Measurements from ENCODE around the gene SLCO2A1. TPM values are rescaled to one million over a fixed set of nuclear protein-coding genes. Genes with fewer than 3 reads are reported as not detected.
A peak's percentile ranks its signal among the peaks of the same experiment; 100 is the strongest.

Gene SLCO2A1
- total RNA-seq = 10 to 100 TPM in 1 of 2 donors, 1 to 10 TPM in 1; 7.0 to 17.5 TPM

DNA sequence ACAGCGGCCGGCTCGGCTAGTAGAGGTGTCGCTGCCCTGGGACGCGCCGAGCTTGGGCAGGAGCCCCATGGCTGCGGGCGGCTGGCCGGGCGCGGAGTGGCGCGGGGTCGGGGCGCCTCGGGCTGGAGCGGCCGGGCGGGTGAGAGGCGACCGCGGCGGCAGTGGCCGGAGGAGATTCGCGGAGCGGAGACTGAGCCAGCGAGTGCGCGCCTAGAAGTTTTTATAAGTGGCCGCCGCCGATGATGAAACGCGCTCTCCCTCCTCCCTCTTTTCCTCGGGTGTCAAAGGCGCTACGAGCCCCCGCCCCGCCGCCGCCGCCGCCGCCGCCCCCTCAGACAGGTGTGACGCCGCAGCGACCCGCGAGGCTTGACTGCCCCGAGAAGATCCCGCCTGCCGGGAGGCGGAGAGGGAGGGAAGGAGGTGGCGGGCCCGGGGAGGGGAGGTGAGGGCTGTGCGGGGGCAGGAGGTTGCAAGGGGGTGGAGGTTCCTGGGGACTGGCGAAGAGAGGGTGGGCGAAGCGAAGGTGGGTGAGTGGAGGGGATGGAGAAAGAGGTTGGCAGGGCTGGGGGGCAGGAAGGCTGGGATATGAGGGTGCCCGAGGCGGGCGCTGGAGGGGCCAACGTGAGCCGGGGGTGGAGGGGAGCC lies at the start of gene SLCO2A1:
Gene SLCO2A1 (minus strand): TSS at position 192 of the 645 bp plus-strand sequence. CDS start 123 bp downstream, at position 69.
- Histone ChIP-seq H3K27me3 (peaks cover 0 to 11% of the 10 kb centered on the region in 2 donors), H3K9me3 (no peaks in the 10 kb centered on the region), H3K4me1 (peaks cover 19% of the 10 kb centered on the region), H3K4me3 (peak within 1 kb of the TSS in 1 of 2 donors; percentile 43), H3K36me3 (replicated peaks in 1 of 2; ENCODE audit: insufficient read depth in 1 of 2, low read depth in 2 of 2) (no peaks in the 10 kb centered on the region), H3K27ac (peak within 1 kb of the TSS in 1 of 4 donors; percentile 29)
- DNase-seq = peak; percentile 29 to 52 (median 38)
- peak; percentile 63 for ATAC-seq
- WGBS, 2 donors = 1 to 2% methylated on average over 22 to 51 of the region's 67 CpGs
- intact Hi-C loops (cut with DNase I) = no loop called here
- no peak for TF ChIP-seq POLR2A (IDR thresholded peaks at IDR 0.05)
- TF ChIP-seq, protein P1, sequence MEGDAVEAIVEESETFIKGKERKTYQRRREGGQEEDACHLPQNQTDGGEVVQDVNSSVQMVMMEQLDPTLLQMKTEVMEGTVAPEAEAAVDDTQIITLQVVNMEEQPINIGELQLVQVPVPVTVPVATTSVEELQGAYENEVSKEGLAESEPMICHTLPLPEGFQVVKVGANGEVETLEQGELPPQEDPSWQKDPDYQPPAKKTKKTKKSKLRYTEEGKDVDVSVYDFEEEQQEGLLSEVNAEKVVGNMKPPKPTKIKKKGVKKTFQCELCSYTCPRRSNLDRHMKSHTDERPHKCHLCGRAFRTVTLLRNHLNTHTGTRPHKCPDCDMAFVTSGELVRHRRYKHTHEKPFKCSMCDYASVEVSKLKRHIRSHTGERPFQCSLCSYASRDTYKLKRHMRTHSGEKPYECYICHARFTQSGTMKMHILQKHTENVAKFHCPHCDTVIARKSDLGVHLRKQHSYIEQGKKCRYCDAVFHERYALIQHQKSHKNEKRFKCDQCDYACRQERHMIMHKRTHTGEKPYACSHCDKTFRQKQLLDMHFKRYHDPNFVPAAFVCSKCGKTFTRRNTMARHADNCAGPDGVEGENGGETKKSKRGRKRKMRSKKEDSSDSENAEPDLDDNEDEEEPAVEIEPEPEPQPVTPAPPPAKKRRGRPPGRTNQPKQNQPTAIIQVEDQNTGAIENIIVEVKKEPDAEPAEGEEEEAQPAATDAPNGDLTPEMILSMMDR (IDR thresholded peaks at IDR 0.05) = no peak

DNA sequence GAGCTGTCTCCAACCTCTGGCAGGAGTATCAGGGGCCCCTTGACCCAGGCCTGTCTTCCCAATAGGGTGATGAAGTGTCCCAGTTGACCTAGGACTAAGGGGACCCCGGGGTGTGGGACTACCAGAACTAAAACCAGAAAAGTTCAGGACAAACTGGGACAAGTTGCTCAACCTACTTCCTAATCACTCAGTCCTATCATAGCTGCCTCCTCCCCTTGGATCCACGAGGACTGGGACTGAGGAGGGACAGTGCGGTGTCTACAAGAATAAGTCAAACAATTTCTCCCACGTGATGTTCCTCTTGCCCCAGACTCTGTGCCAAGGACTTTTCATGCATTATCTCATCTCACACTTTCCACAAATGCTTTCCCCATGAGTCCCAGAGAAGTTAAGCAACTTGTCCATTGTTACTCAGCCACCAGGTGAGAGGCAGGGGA lies 49.4 kb upstream of the SLCO2A1 start:
- no peak for DNase-seq
- no peak for TF ChIP-seq POLR2A (IDR thresholded peaks at IDR 0.05)
- no peak for ATAC-seq
- intact Hi-C loops (cut with DNase I) = no loop called here
- 77 to 80% methylated on average over 4 of the region's 4 CpGs for WGBS, 2 donors
- Histone ChIP-seq H3K27ac (no peak overlapping the region), H3K27me3 (no peaks in the 10 kb centered on the region), H3K4me1 (no peaks in the 10 kb centered on the region), H3K36me3 (replicated peaks in 1 of 2; ENCODE audit: insufficient read depth in 1 of 2, low read depth in 2 of 2) (no peaks in the 10 kb centered on the region), H3K9me3 (no peaks in the 10 kb centered on the region), H3K4me3 (no peak overlapping the region)

DNA sequence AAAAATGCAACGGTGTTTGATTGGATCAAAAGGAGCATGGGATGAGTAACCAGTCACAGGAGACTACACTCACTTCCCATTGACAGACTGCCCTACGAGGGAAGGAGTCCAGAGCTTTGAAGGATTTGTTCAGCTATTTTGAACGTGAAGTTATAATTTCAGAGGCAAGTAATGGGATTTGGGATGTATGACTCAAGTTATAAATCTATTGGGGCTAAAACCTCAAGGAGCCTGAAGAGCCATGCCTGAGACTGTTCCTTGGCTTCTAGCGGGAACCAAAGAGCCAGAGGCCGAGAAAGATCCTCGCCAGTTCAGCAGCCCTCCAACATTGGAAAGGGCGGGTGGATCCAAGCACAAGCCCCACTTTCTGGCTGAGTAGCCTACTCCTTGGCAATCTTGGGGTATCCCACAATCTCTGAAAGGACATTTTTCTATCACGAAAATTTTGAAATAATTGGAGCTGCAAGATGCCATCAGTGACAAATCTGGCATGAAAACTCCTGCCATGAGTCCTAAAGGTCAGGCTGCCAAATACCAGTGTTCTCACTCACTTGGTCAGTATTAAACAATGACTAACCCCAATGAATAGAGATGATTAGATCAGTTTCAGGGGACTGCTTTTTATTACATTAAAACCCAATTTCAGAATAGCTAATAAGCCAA lies 48.6 kb upstream of the SLCO2A1 start:
- no peak overlapping the region for H3K27ac ChIP-seq
- no peaks in the 10 kb centered on the region for H3K4me1 ChIP-seq
- 83 to 84% methylated on average over 8 of the region's 8 CpGs for WGBS, 2 donors
- H3K9me3 ChIP-seq = no peaks in the 10 kb centered on the region
- H3K27me3 ChIP-seq = no peaks in the 10 kb centered on the region
- ATAC-seq (no peak), DNase-seq (no peak)
- intact Hi-C loops (cut with DNase I) = no loop called here
- H3K36me3 ChIP-seq (replicated peaks in 1 of 2; ENCODE audit: insufficient read depth in 1 of 2, low read depth in 2 of 2) = no peaks in the 10 kb centered on the region
- no peak for TF ChIP-seq POLR2A (IDR thresholded peaks at IDR 0.05)
- TF ChIP-seq, protein P1 (IDR thresholded peaks at IDR 0.05) = no peak
- H3K4me3 ChIP-seq = no peak overlapping the region

DNA sequence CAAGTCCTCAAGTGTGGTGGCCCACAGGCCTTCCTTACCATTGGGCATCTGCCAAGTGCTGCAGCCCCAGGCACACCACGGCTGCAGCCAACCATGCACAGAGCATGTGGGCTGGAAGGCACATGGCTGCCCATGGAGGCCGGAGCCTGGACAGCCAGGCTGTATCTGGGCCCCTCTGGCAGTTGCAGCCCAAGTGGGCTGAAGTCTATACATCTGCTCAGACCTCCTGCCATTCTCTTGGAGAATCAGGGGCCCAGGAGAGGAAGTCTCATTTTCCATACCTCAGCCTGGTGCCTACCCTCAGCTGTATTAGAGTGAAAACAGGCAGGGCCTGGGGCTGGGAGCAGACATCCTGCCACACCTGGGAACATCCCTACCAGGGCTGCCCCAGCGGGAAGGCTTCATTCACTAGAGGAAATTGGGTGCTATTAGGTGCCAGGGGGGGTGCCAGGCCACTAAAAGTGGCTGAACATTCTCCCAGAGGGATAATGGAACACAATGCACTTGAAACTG lies 48.0 kb upstream of the SLCO2A1 start:
- ATAC-seq = no peak
- intact Hi-C loops (cut with DNase I) = no loop called here
- H3K9me3 ChIP-seq = no peaks in the 10 kb centered on the region
- no peaks in the 10 kb centered on the region for H3K4me1 ChIP-seq
- no peaks in the 10 kb centered on the region for H3K27me3 ChIP-seq
- no peak for DNase-seq
- TF ChIP-seq POLR2A (IDR thresholded peaks at IDR 0.05) = no peak
- TF ChIP-seq, protein P1 (IDR thresholded peaks at IDR 0.05) = no peak
- no peak overlapping the region for H3K4me3 ChIP-seq
- no peaks in the 10 kb centered on the region for H3K36me3 ChIP-seq (replicated peaks in 1 of 2; ENCODE audit: insufficient read depth in 1 of 2, low read depth in 2 of 2)
- no peak overlapping the region for H3K27ac ChIP-seq
- WGBS, 2 donors = 79 to 88% methylated on average over 3 of the region's 3 CpGs

DNA sequence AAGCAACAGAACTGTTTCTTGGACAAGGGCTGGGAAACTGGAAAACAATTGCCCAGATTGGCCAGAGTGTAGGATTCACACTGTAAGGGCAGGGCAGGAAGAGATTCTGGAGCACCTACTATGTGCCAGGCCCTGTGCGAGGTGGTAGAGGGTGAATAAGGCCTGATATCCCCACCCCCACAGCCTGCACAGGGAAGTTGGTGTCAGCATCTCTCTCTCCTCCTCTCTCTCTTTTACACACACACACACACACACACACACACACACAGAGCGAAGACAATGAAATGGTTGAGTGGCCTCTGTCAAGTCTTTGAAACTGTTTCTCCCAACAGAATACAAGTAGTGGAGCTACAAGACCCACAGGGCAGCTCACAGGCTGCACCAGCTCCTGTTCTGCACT lies 47.1 kb upstream of the SLCO2A1 start:
- 46 to 92% methylated on average over 2 of the region's 2 CpGs for WGBS, 2 donors
- Histone ChIP-seq H3K27me3 (no peaks in the 10 kb centered on the region), H3K27ac (no peak overlapping the region), H3K4me3 (no peak overlapping the region), H3K4me1 (no peaks in the 10 kb centered on the region), H3K9me3 (no peaks in the 10 kb centered on the region), H3K36me3 (replicated peaks in 1 of 2; ENCODE audit: insufficient read depth in 1 of 2, low read depth in 2 of 2) (no peaks in the 10 kb centered on the region)
- DNase-seq (no peak), ATAC-seq (no peak)
- intact Hi-C loops (cut with DNase I) = no loop called here
- TF ChIP-seq, protein P1 (IDR thresholded peaks at IDR 0.05) = no peak
- TF ChIP-seq POLR2A (IDR thresholded peaks at IDR 0.05) = no peak

All from body of pancreas (tissue), 4 donors.